Measurements from ENCODE around the gene SEC14L2.
A peak's percentile ranks its signal among the peaks of the same experiment; 100 is the strongest.

GRCh38 chr22:30444632-30445437, 48.0 kb downstream of the SEC14L2 start:
- TF ChIP-seq CTCF (IDR thresholded peaks at IDR 0.05; ENCODE audit: insufficient read depth, low read length, poor library complexity, severe bottlenecking) (peak; percentile 88), EZH2phosphoT487 (conservative IDR thresholded peaks at IDR 0.05; ENCODE audit: low read length) (no peak)
